Neural cell (in vitro differentiated cells): ENCODE data around the gene GJE1.
"Not testable (repeated sequence)": the region's sequence is repeated elsewhere in the genome, so short reads cannot be mapped to it uniquely, and the experiment has no call there.

ENCODE experiments used
- EP300 ChIP-seq: fragments of 450-650 bp; conservative IDR thresholded peaks from 2 replicates; pipeline ENCODE4 v1.6.1; 2014; ENCODE audit warnings: antibody characterized with exemption, mild to moderate bottlenecking, moderate library complexity; ENCODE audit not compliant: poor library complexity, severe bottlenecking
- EZH2 ChIP-seq: fragments of 200-600, 300-800 bp; shearing (Covaris generic), sonication (generic); IDR thresholded peaks from 2 replicates; pipeline ENCODE4 v1.6.1; 2014; ENCODE audit warnings: antibody characterized with exemption, low read length, borderline replicate concordance, mild to moderate bottlenecking; ENCODE audit not compliant: insufficient read depth, poor library complexity, severe bottlenecking
- MXI1 ChIP-seq: fragments of 450-650 bp; conservative IDR thresholded peaks from 2 replicates; pipeline ENCODE4 v1.6.1; 2014; ENCODE audit warnings: antibody characterized with exemption, mild to moderate bottlenecking; ENCODE audit not compliant: poor library complexity, severe bottlenecking
- RAD21 ChIP-seq: fragments of 450-650 bp; conservative IDR thresholded peaks from 2 replicates; pipeline ENCODE4 v1.6.1; 2014; ENCODE audit warnings: antibody characterized with exemption, mild to moderate bottlenecking, moderate library complexity
- TF ChIP-seq, protein P1 (sequence below): fragments of 450-650 bp; IDR thresholded peaks from 2 replicates; pipeline ENCODE4 v1.5.1; 2014; ENCODE audit warnings: antibody characterized with exemption, mild to moderate bottlenecking, moderate library complexity; ENCODE audit not compliant: poor library complexity, severe bottlenecking

DNA sequence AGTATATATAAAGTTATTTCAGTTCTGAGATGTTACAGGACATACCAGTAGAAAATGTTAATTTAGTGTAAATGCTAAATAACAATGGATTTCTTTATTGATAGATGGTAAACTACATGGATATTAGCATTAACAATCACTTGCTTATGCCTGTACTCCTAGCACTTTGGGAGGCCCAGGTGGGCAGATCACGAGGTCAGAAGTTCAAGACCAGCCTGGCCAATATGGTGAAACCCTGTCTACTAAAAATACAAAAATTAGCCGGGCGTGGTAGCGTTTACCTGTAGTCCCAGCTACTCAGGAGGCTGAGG is 24.0 kb downstream of the GJE1 start:
- TF ChIP-seq, protein P1, sequence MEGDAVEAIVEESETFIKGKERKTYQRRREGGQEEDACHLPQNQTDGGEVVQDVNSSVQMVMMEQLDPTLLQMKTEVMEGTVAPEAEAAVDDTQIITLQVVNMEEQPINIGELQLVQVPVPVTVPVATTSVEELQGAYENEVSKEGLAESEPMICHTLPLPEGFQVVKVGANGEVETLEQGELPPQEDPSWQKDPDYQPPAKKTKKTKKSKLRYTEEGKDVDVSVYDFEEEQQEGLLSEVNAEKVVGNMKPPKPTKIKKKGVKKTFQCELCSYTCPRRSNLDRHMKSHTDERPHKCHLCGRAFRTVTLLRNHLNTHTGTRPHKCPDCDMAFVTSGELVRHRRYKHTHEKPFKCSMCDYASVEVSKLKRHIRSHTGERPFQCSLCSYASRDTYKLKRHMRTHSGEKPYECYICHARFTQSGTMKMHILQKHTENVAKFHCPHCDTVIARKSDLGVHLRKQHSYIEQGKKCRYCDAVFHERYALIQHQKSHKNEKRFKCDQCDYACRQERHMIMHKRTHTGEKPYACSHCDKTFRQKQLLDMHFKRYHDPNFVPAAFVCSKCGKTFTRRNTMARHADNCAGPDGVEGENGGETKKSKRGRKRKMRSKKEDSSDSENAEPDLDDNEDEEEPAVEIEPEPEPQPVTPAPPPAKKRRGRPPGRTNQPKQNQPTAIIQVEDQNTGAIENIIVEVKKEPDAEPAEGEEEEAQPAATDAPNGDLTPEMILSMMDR = peak; percentile 4
- not testable (repeated sequence) for TF ChIP-seq EZH2, EP300, RAD21, MXI1
